ENCODE results near the gene ATP1A2.
A peak's percentile ranks its signal among the peaks of the same experiment; 100 is the strongest.

ATP1A2 gene

DNA sequence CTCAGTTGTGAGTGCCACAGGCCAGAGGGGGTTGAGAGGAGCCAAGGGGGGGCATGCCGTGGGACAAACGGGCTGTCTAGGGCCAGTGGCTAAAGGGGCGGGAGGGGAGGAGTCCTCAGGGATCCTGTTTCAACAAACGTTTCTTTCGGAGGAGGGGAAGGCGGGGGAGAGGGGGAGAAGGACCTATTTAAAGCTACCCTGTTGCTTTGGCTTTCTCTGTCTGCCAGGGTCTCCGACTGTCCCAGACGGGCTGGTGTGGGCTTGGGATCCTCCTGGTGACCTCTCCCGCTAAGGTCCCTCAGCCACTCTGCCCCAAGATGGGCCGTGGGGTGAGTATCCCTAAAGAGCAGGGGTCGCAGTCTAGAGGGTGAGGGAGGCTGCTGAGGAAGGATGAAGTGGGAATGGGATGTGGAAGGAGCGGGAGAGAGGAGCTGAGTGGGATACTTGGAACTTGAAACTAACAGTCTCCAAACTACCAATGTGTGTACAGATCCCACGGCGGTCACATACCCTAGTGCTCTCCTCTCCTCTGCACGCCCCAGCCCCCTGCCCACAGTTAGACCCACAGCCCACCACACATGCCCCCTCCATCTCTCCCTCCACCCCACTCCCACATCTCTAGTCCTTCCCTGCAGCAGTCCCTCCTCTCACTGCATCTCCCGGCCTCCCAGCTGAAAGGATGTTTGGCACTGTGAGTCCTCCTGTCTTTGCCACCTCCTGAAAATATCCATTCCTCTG is at the start of gene ATP1A2:
Gene ATP1A2 (plus strand): TSS at position 215 of the 738 bp plus-strand sequence. CDS start 103 bp downstream, at position 318.
- H3K4me3 Mint-ChIP-seq: no peak within 1 kb of the TSS
- H3K9me3 Mint-ChIP-seq: no peaks in the 10 kb centered on the region
- ATAC-seq (ENCODE audit: low read depth): no peak
- H3K27me3 Mint-ChIP-seq: peaks cover 21% of the 10 kb centered on the region
- DNase-seq (ENCODE audit: low spot score in 2 of 2): no peak
- H3K4me1 Mint-ChIP-seq: no peaks in the 10 kb centered on the region
- H3K27ac Mint-ChIP-seq: no peak within 1 kb of the TSS
- no peaks in the 10 kb centered on the region for H3K36me3 Mint-ChIP-seq

DNA sequence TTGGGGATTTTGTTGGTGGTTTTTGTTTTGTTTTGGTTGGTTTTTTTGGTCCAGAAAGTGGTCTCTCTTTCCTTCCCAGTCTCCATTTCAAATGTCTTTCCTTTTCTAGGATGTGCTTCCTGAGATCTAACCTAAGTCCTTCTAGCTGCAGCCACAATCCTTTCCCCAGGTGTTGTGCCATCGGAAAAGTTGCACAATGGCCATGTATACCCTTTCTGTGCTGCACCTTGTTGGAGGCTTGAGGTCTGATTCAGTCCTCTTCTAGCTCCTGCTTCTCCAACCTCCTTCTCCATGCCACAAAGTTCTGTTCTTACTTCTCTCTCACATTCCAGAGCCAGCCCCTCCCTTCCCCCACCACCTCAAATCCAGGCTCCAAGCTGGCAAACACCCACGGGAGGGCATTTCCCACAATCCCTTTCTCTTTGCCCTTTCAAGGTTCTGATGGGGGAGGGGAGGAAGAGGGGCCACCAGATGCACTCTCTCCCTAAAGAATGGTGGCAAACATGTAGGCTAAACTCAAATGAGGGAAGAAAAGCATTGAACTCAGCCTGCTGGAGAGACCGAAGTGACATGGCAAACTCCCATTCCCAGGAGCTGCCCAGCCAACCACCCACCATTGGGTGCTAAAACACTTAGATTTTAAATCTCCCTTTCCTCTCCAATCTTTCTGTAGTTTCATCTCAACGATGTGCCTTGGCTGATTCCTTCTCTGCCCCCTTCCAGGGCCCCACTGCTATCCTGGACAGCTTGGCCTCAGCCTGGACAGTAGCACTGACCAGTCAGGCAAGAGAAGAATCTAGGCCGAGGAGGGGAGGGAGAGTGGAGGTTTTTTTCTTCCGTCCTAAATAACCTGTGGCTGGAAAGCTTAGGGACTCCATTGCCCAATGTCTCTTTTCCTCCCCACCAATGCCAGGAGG is 48.5 kb upstream of the ATP1A2 start:
- Mint-ChIP-seq H3K9me3 (no peaks in the 10 kb centered on the region), H3K27ac (no peak overlapping the region), H3K36me3 (no peaks in the 10 kb centered on the region), H3K4me3 (no peak overlapping the region), H3K27me3 (peaks cover 24% of the 10 kb centered on the region), H3K4me1 (peaks cover 17% of the 10 kb centered on the region)
- ATAC-seq (ENCODE audit: low read depth) (no peak), DNase-seq (ENCODE audit: low spot score in 2 of 2) (no peak)

DNA sequence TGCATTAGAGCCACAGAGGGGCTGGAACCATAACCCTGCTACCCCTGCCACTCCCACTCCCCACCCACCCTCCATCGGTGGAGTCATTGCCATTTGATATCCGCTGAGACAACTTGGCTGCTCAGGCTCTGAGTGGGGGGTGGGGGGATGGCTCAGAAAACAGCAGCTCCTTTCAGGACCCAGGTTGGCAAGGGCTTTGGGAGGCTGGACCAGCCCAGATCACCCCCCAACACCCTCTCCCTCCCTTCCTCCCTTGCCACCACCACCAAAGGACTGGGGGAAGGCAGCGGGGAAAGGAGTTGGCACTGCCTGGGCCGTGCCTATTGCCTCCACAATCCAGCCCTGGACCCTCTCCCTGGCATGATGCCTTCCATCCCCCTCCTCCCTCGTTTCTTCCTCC is 47.3 kb upstream of the ATP1A2 start:
- no peak for DNase-seq (ENCODE audit: low spot score in 2 of 2)
- Mint-ChIP-seq H3K36me3 (no peaks in the 10 kb centered on the region), H3K4me3 (no peak overlapping the region), H3K4me1 (peaks cover 17% of the 10 kb centered on the region), H3K27ac (no peak overlapping the region), H3K27me3 (peaks cover 25% of the 10 kb centered on the region), H3K9me3 (no peaks in the 10 kb centered on the region)
- no peak for ATAC-seq (ENCODE audit: low read depth)

DNA sequence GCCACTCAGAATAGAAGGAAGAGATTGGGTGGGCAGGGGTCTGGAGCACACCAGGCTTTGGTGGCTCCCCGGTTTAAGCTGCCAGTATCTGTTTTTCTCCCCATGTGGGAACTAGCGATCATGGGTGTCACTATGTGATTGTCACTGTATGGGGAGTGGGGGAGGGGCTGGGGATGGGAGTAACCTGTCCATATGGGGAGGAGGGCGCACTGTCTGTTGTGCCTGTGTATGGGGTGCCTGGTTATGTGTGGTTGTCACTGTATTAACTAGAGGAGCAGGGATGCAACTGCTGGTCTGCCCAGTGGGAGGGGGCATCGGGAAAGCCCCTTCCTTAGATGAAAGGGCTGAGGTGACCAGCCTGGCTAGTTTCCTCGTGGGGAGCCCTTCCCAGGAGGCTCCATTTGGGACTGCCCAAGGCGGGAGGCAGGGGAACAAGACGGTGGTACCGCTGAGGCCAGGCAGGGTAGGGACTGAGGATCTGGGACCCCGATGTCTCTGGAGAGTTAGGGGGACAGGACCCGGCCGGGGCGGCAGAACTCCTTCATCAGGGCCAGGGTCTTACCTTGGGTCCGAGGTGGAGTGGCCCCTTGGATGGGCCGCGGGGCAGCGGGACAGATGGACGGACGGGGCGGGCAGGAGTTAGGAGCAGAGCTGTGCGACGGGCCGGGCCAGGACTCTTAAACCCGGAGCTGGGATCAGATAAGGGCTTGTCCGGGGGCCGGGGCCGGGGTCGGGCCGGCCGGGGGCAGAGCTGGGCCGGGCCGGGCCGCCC is 45.9 kb upstream of the ATP1A2 start, which contains the start of gene KCNJ10:
Gene KCNJ10 (minus strand): TSS at position 701 of the 772 bp plus-strand sequence. CDS start 27,628 bp downstream, outside the sequence.
- Mint-ChIP-seq H3K4me3 (peak within 1 kb of the TSS; percentile 87), H3K9me3 (no peaks in the 10 kb centered on the region), H3K36me3 (no peaks in the 10 kb centered on the region), H3K27me3 (peaks cover 26% of the 10 kb centered on the region), H3K27ac (no peak within 1 kb of the TSS), H3K4me1 (peaks cover 17% of the 10 kb centered on the region)
- DNase-seq (ENCODE audit: low spot score in 2 of 2) (peak in 1 of 2 donors; percentile 35), ATAC-seq (ENCODE audit: low read depth) (no peak)

- no peak overlapping the region for H3K27ac Mint-ChIP-seq
Observed at GRCh38 chr1:160070243-160071163, 45.1 kb upstream of the ATP1A2 start.

GRCh38 chr1:160071289-160071688 is 44.3 kb upstream of the ATP1A2 start:
- no peak overlapping the region for H3K4me3 Mint-ChIP-seq
- no peak for ATAC-seq (ENCODE audit: low read depth)

More at GRCh38 chr1:160070243-160071163, 45.1 kb upstream of the ATP1A2 start:
- Mint-ChIP-seq H3K27me3 (peaks cover 27% of the 10 kb centered on the region), H3K4me3 (peak overlapping the region; percentile 87), H3K36me3 (no peaks in the 10 kb centered on the region), H3K9me3 (no peaks in the 10 kb centered on the region), H3K4me1 (peaks cover 17% of the 10 kb centered on the region)
- peak; percentile 91 for ATAC-seq (ENCODE audit: low read depth)
- peak; percentile 37 to 51 for DNase-seq (ENCODE audit: low spot score in 2 of 2)

DNA sequence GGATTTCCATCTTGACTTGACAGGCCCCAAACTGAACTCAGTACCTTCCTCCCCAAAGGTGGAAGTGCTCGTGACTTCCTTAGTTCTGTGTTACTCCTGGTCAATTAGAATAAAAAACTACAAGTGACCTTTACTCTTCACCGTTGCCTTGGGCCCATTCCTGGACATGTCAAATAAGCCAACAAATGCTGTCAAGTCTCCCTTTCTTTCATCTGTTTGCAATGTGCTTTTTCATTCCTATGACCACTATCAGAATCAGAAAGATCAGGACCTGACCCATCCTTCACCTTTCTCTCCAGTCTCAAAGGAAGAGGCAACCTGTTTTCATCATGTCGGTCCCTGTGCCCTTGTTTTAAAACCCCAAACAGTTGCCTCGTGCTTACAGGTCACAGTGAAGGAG is 40.7 kb upstream of the ATP1A2 start:
- no peak overlapping the region for H3K27ac Mint-ChIP-seq
- no peak overlapping the region for H3K4me3 Mint-ChIP-seq
- H3K27me3 Mint-ChIP-seq: peaks cover 27% of the 10 kb centered on the region
- H3K36me3 Mint-ChIP-seq: no peaks in the 10 kb centered on the region
- peaks cover 13% of the 10 kb centered on the region for H3K4me1 Mint-ChIP-seq
- DNase-seq (ENCODE audit: low spot score in 2 of 2) (no peak), ATAC-seq (ENCODE audit: low read depth) (no peak)
- H3K9me3 Mint-ChIP-seq: no peaks in the 10 kb centered on the region

More at GRCh38 chr1:160071289-160071688, 44.3 kb upstream of the ATP1A2 start:
- Mint-ChIP-seq H3K4me1 (peaks cover 17% of the 10 kb centered on the region), H3K27me3 (peaks cover 30% of the 10 kb centered on the region), H3K9me3 (no peaks in the 10 kb centered on the region), H3K27ac (no peak overlapping the region), H3K36me3 (no peaks in the 10 kb centered on the region)
- no peak for DNase-seq (ENCODE audit: low spot score in 2 of 2)

DNA sequence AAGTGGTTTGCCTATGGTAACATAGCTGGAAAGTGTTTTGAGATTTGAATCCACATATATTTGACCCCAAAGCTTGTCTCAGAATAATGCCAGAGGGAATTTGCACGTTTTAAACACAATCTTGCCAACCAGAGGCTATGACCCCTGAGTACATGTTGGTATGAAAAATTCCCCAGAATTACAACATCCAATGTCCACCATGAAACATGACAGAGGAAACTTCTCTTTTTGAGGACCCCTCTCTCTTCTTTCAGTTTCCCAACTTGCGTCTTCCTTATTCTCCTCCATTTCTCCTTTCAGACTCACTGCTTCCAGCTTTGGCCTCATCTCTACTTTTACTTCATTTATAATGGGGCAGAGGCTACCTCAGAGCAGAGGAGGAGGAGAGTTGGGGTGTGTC is 39.7 kb upstream of the ATP1A2 start:
- Mint-ChIP-seq H3K36me3 (no peaks in the 10 kb centered on the region), H3K27ac (no peak overlapping the region), H3K4me3 (no peak overlapping the region), H3K27me3 (peaks cover 26% of the 10 kb centered on the region), H3K9me3 (no peaks in the 10 kb centered on the region), H3K4me1 (peaks cover 6% of the 10 kb centered on the region)
- DNase-seq (ENCODE audit: low spot score in 2 of 2): no peak
- ATAC-seq (ENCODE audit: low read depth): no peak

- Mint-ChIP-seq H3K27ac (no peak overlapping the region), H3K36me3 (no peaks in the 10 kb centered on the region), H3K27me3 (peaks cover 29% of the 10 kb centered on the region), H3K4me1 (peaks cover 5% of the 10 kb centered on the region), H3K9me3 (no peaks in the 10 kb centered on the region), H3K4me3 (no peak overlapping the region)
- ATAC-seq (ENCODE audit: low read depth) (no peak), DNase-seq (ENCODE audit: low spot score in 2 of 2) (no peak)
Observed at GRCh38 chr1:160076295-160076694, 39.3 kb upstream of the ATP1A2 start.

GRCh38 chr1:160077486-160077885 is 38.1 kb upstream of the ATP1A2 start:
- no peak overlapping the region for H3K27ac Mint-ChIP-seq
- no peaks in the 10 kb centered on the region for H3K9me3 Mint-ChIP-seq
- peaks cover 28% of the 10 kb centered on the region for H3K27me3 Mint-ChIP-seq
- no peaks in the 10 kb centered on the region for H3K4me1 Mint-ChIP-seq
- H3K36me3 Mint-ChIP-seq: no peaks in the 10 kb centered on the region
- DNase-seq (ENCODE audit: low spot score in 2 of 2) (no peak), ATAC-seq (ENCODE audit: low read depth) (no peak)
- H3K4me3 Mint-ChIP-seq: no peak overlapping the region

DNA sequence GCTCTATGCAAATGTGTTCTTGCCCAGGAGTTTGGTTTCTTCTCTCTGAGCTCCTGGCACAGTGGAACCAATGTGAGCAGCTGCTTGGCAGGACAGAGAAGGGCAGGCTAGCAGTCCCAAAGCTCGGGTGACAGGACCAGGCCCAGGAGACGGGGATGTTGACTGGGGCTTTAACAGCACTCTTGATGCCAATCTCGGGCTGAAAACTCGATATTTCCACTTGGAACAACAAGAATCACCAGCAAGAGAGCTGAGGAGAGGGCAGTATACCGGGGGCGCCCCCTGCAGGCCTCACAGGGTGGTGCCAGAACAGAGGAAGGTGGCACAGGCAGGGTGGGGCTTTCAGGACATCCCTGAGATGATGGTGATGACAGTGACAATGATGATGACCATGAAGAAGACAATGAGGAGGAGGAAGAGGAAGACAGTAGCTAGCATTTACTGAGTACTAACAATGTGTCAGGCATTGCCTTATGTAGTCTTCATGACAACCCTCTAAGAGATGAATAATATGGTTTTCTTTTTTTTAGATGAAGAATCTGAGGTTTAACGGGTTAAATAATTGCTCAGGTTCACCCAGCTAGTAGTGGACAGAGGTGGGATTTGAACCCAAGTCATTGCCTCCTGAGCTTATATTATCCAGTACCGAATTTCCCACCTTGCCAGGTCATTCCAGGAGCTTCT is 36.9 kb upstream of the ATP1A2 start:
- ATAC-seq (ENCODE audit: low read depth) (peak; percentile 88), DNase-seq (ENCODE audit: low spot score in 2 of 2) (peak; percentile 43 to 48)
- no peak overlapping the region for H3K27ac Mint-ChIP-seq
- H3K4me1 Mint-ChIP-seq: no peaks in the 10 kb centered on the region
- H3K36me3 Mint-ChIP-seq: no peaks in the 10 kb centered on the region
- peaks cover 33% of the 10 kb centered on the region for H3K27me3 Mint-ChIP-seq
- no peaks in the 10 kb centered on the region for H3K9me3 Mint-ChIP-seq
- H3K4me3 Mint-ChIP-seq: no peak overlapping the region

DNA sequence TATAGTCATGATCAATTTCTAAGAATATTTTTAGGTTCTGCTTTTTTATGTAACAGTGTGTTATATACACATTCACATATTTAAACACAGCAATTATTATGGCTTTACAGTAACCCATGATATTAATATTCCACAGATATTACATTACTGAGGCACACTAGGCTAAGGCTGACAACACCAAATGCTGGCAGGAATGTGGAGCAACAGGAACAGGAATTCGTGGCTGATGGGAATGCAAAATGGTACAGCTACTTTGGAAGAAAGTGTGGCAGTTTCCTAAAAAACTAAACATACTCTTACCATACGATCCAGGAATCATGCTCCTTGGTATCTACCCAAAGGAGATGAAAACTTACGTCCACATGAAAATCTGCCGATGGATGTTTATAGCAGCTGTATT is 36.1 kb upstream of the ATP1A2 start:
- Mint-ChIP-seq H3K27me3 (peaks cover 33% of the 10 kb centered on the region), H3K9me3 (no peaks in the 10 kb centered on the region), H3K27ac (no peak overlapping the region), H3K4me1 (peaks cover 4% of the 10 kb centered on the region), H3K36me3 (no peaks in the 10 kb centered on the region), H3K4me3 (no peak overlapping the region)
- ATAC-seq (ENCODE audit: low read depth) (no peak), DNase-seq (ENCODE audit: low spot score in 2 of 2) (no peak)

All from memory B cell (primary cell).